ENCODE results near the gene DOC2B.
"Not testable (repeated sequence)": the region's sequence is repeated elsewhere in the genome, so short reads cannot be mapped to it uniquely, and the experiment has no call there.

Gene DOC2B

DNA sequence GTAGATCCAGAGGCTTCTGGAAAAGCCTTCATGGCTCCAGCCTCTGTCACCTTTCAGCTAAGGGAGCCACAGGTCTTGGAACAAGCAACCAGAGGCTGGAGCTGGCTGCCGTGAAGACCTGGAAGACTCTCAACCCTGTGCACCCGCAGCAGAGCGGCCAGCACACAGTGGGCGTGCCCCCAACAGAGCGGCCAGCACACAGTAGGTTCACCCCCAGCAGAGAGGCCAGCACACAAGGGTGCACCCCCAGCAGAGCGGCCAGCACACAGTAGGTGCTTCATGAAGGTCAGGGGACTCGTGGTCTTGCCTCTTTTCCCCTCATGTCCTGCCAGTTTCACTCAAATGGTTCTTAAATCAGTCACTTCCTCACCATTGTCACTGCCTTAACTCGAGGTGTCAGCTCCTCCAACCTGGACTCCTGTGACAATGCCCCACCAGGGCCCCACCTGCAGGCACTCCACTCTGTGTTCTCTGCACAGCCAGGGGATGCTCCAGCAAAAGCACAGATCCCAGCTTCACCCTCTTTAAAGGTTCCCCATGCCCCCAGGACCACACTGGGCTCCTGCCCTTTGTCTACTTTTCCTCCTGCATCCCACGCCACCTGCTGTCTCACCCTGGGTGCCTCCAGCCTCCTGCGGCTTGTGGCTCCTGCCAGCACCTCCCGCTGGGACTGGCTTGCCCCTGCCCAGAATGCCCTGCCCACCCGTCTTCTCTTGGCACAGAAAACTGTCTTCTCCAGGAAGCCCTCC is 42.4 kb upstream of the DOC2B start:
- Histone ChIP-seq H3K27ac (ENCODE audit: low read length) (no peak overlapping the region), H3K27me3 (ENCODE audit: low read depth, low read length) (no peaks in the 10 kb centered on the region), H3K9me3 (ENCODE audit: control insufficient read depth in 1 of 2, low read length in 2 of 2) (no peaks in the 10 kb centered on the region), H3K4me1 (ENCODE audit: control insufficient read depth in 1 of 2, insufficient read depth in 2 of 2, low read length in 2 of 2) (no peaks in the 10 kb centered on the region), H3K4me3 (ENCODE audit: low read depth in 1 of 2, low read length in 2 of 2) (no peak overlapping the region), H3K36me3 (ENCODE audit: control insufficient read depth in 1 of 2, insufficient read depth in 2 of 2, low read length in 2 of 2) (no peaks in the 10 kb centered on the region)

DNA sequence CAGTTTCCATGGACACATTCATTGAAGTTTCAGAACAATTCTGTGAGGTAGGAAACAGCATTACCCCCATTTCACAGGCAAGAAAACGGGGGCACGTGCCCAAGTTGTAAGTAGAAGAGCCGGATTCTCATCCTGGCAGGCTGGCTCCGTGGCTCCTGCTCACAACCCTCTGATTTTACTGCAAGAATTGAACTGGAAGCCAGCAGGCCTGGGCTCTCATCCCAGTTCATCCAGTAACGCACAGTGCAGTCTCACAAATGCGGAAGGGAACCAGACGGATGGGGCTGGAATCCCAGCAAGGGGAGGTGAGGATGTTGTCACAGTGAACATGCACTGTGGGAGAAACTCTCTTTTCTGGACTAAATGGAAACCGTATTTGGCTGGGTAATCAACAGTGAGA is 40.7 kb upstream of the DOC2B start:
- Histone ChIP-seq H3K4me1 (ENCODE audit: control insufficient read depth in 1 of 2, insufficient read depth in 2 of 2, low read length in 2 of 2) (no peaks in the 10 kb centered on the region), H3K27me3 (ENCODE audit: low read depth, low read length) (no peaks in the 10 kb centered on the region), H3K36me3 (ENCODE audit: control insufficient read depth in 1 of 2, insufficient read depth in 2 of 2, low read length in 2 of 2) (no peaks in the 10 kb centered on the region), H3K27ac (ENCODE audit: low read length) (no peak overlapping the region), H3K4me3 (ENCODE audit: low read depth in 1 of 2, low read length in 2 of 2) (no peak overlapping the region), H3K9me3 (ENCODE audit: control insufficient read depth in 1 of 2, low read length in 2 of 2) (no peaks in the 10 kb centered on the region)

DNA sequence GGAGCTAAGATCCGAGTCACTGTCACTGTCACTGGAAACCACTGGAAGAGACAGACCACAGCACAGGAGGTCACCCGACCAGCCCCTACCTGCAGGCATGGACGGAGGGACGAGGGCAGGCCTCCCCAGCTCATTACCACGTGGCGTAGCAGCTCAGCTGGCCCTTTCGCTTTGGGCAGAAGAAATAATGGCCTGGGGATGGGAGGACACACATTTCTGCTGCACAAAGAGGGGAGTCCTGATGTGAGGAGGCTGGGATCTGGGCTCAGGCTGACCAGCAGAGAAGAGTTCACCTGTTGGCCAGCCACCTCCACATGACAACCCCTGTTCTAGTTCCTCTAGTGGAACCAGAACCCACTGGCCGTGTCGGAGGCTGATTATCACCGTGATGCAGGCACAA is 38.2 kb upstream of the DOC2B start:
- Histone ChIP-seq H3K4me3 (ENCODE audit: low read depth in 1 of 2, low read length in 2 of 2) (no peak overlapping the region), H3K27me3 (ENCODE audit: low read depth, low read length) (no peaks in the 10 kb centered on the region), H3K9me3 (ENCODE audit: control insufficient read depth in 1 of 2, low read length in 2 of 2) (no peaks in the 10 kb centered on the region), H3K36me3 (ENCODE audit: control insufficient read depth in 1 of 2, insufficient read depth in 2 of 2, low read length in 2 of 2) (no peaks in the 10 kb centered on the region), H3K4me1 (ENCODE audit: control insufficient read depth in 1 of 2, insufficient read depth in 2 of 2, low read length in 2 of 2) (no peaks in the 10 kb centered on the region), H3K27ac (ENCODE audit: low read length) (no peak overlapping the region)

DNA sequence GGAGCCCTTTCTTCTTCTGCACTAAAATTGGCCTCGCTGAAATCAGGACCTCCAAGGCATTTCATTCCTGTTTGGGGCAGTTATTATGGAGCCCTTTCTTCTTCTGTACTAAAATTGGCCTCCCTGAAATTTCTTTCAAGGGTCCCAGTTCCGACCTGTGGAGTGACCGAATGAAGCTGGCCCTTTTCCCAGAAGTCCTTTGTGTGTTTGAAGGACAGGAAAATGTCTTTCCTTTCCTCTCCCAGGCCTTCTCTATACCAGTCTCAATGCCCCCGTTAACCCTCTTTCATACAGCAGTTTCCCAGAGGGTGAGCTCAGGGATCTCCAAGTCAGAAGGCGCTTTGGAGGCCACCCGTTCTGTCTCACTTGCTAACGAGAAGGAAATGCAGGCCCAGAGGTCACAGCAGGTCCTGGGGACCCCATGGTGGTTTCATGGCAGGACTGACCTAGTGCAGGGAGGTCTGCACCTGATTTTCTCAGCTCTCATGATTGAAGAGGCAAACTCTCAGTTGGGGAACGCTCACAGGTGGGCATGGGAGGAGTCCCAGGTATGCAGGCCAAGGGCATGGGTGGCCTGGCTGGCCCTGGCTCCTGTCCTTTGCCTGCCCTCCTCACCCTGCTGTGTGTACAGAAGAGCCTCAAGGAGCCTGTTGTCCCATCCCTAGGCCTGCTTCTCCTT is 37.1 kb upstream of the DOC2B start:
- peaks cover 0 to 4% of the 10 kb centered on the region in 2 donors for H3K36me3 ChIP-seq (ENCODE audit: control insufficient read depth in 1 of 2, insufficient read depth in 2 of 2, low read length in 2 of 2)
- no peaks in the 10 kb centered on the region for H3K4me1 ChIP-seq (ENCODE audit: control insufficient read depth in 1 of 2, insufficient read depth in 2 of 2, low read length in 2 of 2)
- no peak overlapping the region for H3K27ac ChIP-seq (ENCODE audit: low read length)
- no peak overlapping the region for H3K4me3 ChIP-seq (ENCODE audit: low read depth in 1 of 2, low read length in 2 of 2)
- H3K27me3 ChIP-seq (ENCODE audit: low read depth, low read length) = no peaks in the 10 kb centered on the region
- no peaks in the 10 kb centered on the region for H3K9me3 ChIP-seq (ENCODE audit: control insufficient read depth in 1 of 2, low read length in 2 of 2)

DNA sequence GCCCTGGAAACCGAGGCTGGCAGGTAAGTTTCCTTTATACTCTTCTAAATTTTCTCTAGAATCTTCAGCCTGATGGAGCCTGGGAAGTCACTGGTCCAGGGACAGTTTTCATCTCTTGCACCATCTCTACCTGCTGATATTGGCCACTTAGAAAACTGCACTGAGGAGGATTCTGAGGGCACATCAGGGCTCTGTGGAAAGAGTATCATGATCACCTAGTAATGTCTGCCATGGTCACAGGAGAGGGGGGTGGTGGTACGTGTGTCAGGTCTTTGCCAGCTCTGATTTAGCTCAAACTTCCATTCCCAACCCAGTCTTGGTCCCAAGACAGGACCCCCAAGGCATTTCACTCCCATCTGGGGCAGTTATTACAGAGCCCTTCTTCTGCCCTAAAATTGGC is 35.2 kb upstream of the DOC2B start:
- no peaks in the 10 kb centered on the region for H3K4me1 ChIP-seq (ENCODE audit: control insufficient read depth in 1 of 2, insufficient read depth in 2 of 2, low read length in 2 of 2)
- no peaks in the 10 kb centered on the region for H3K9me3 ChIP-seq (ENCODE audit: control insufficient read depth in 1 of 2, low read length in 2 of 2)
- no peak overlapping the region for H3K27ac ChIP-seq (ENCODE audit: low read length)
- H3K27me3 ChIP-seq (ENCODE audit: low read depth, low read length) = no peaks in the 10 kb centered on the region
- H3K4me3 ChIP-seq (ENCODE audit: low read depth in 1 of 2, low read length in 2 of 2) = no peak overlapping the region
- H3K36me3 ChIP-seq (ENCODE audit: control insufficient read depth in 1 of 2, insufficient read depth in 2 of 2, low read length in 2 of 2) = peaks cover 0 to 4% of the 10 kb centered on the region in 2 donors

DNA sequence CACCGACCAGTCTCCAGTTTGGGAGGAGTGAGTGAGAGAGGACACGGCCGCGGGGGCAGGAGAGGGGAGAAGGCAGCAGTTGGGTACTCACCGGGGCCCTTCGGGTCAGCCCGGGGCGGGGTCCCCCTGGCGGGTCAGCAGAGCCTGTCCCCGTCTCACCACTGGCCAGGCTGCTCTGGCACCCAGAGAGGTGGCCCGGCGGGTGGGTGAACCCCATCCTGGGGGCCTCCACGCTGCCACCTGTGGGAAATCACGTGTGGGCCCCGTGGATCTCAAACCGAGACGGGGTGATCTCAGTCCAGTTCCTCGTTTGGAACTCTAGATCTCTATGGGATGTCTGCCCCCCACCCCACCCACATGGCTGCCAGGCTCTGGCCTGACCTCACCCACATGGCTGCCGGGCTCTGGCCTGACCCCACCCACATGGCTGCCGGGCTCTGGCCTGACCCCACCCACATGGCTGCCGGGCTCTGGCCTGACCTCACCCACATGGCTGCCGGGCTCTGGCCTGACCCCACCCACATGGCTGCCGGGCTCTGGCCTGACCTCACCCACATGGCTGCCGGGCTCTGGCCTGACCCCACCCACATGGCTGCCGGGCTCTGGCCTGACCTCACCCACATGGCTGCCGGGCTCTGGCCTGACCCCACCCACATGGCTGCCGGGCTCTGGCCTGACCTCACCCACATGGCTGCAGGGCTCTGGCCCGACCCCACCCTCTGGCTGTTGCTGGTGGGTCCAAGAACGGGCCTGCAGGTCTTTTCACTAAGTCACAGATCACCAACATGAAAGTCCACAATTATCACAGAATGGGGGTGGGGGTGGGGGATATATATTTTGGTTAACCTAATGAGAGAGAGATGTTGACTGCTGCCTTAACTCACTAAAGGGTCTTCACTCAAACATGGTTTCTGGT is 34.4 kb upstream of the DOC2B start:
- H3K27me3 ChIP-seq (ENCODE audit: low read depth, low read length); H3K9me3 ChIP-seq (ENCODE audit: control insufficient read depth in 1 of 2, low read length in 2 of 2); H3K27ac ChIP-seq (ENCODE audit: low read length); H3K4me1 ChIP-seq (ENCODE audit: control insufficient read depth in 1 of 2, insufficient read depth in 2 of 2, low read length in 2 of 2); H3K36me3 ChIP-seq (ENCODE audit: control insufficient read depth in 1 of 2, insufficient read depth in 2 of 2, low read length in 2 of 2): not testable (repeated sequence)
- H3K4me3 ChIP-seq (ENCODE audit: low read depth in 1 of 2, low read length in 2 of 2) = peak overlapping the region in 1 of 2 donors; percentile 41

DNA sequence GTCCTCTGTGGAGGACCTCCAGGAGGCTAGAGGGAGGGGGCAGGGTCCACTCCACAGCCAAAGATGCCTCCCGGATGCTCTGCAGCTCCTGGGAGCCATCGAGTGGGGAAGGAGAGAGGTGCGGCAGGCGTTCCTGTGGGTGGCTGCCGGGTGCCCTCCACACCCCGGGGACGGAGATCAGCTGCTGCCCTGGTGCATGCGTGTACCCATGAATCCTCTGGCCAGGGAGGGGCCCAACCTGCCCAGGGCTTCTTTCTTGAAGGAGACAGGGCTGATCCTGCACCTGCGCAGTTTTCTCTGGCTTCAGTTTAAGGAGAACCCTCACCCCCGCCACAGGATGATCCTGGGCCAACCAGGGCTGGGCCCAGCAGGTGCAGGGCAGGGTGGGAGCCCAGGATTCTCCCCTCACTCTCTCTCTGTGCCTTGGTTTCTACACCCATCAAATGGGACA is 33.5 kb upstream of the DOC2B start:
- peak overlapping the region in 1 of 2 donors; percentile 41 for H3K4me3 ChIP-seq (ENCODE audit: low read depth in 1 of 2, low read length in 2 of 2)
- no peaks in the 10 kb centered on the region for H3K4me1 ChIP-seq (ENCODE audit: control insufficient read depth in 1 of 2, insufficient read depth in 2 of 2, low read length in 2 of 2)
- H3K27ac ChIP-seq (ENCODE audit: low read length) = no peak overlapping the region
- no peaks in the 10 kb centered on the region for H3K9me3 ChIP-seq (ENCODE audit: control insufficient read depth in 1 of 2, low read length in 2 of 2)
- H3K36me3 ChIP-seq (ENCODE audit: control insufficient read depth in 1 of 2, insufficient read depth in 2 of 2, low read length in 2 of 2) = peaks cover 0 to 4% of the 10 kb centered on the region in 2 donors
- no peaks in the 10 kb centered on the region for H3K27me3 ChIP-seq (ENCODE audit: low read depth, low read length)

DNA sequence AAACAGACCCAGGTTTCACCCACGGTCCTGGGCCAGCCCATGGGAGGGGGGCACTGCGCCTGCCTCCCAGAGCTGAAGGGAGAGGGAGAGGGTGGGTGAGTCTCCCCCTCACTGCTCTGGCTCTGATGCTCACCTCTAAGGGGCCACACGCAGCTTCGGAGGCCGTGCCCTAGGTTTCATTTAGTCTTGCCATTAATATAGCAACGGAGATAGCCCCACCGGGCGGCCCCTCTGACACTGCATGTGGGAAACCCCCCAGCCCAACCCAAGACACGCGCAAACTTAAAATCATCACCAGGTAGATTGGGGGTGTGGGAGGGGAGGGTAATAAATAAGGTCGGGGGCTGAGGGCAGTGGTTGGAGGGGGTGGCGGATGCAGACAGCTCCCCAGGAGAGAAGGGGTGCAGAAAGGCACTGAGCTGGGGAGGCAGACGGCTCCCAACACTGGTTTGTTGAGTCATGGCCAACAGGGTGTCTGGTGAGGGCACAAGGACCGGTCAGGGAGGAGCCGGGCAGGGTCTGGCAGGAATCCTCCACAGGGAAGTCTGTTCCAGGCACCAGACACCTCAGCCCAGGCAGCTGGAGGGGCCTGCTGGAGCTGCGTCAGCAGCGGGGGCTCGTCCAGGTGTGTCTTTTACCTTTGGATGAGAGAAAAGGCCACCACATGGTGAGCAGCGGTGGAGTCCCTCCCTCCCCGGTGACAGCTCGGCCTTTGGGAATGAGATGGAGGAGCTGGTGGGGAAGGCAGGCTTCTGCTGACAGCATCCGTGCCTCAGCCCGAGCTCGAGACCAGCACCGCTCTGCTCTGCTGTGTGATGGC is 32.0 kb upstream of the DOC2B start:
- peaks cover 0 to 4% of the 10 kb centered on the region in 2 donors for H3K36me3 ChIP-seq (ENCODE audit: control insufficient read depth in 1 of 2, insufficient read depth in 2 of 2, low read length in 2 of 2)
- H3K27ac ChIP-seq (ENCODE audit: low read length) = no peak overlapping the region
- no peaks in the 10 kb centered on the region for H3K9me3 ChIP-seq (ENCODE audit: control insufficient read depth in 1 of 2, low read length in 2 of 2)
- H3K27me3 ChIP-seq (ENCODE audit: low read depth, low read length) = no peaks in the 10 kb centered on the region
- no peaks in the 10 kb centered on the region for H3K4me1 ChIP-seq (ENCODE audit: control insufficient read depth in 1 of 2, insufficient read depth in 2 of 2, low read length in 2 of 2)
- no peak overlapping the region for H3K4me3 ChIP-seq (ENCODE audit: low read depth in 1 of 2, low read length in 2 of 2)

DNA sequence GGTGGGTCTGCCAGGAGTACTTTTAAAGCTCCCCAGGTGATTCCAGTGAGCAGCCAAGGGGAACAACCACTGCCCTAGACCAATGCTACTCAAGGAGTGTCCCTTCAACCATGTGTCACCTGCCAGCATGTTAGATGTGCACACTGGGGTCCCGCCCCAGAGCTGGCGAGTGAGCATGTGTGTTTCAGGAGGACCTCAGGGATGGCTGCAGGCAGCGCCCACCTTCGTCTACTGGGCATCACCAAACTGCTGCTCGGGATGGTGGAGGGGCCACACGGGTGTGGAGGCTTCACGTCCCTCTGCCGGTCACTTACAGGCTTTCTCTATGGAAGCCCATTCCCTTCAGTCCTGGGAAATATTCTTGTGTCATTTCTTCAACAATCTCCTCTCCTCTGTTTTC is 29.0 kb upstream of the DOC2B start:
- Histone ChIP-seq H3K4me3 (ENCODE audit: low read depth in 1 of 2, low read length in 2 of 2) (no peak overlapping the region), H3K36me3 (ENCODE audit: control insufficient read depth in 1 of 2, insufficient read depth in 2 of 2, low read length in 2 of 2) (peaks cover 0 to 4% of the 10 kb centered on the region in 2 donors), H3K4me1 (ENCODE audit: control insufficient read depth in 1 of 2, insufficient read depth in 2 of 2, low read length in 2 of 2) (no peaks in the 10 kb centered on the region), H3K27ac (ENCODE audit: low read length) (no peak overlapping the region), H3K9me3 (ENCODE audit: control insufficient read depth in 1 of 2, low read length in 2 of 2) (peaks cover 0 to 3% of the 10 kb centered on the region in 2 donors), H3K27me3 (ENCODE audit: low read depth, low read length) (no peaks in the 10 kb centered on the region)

DNA sequence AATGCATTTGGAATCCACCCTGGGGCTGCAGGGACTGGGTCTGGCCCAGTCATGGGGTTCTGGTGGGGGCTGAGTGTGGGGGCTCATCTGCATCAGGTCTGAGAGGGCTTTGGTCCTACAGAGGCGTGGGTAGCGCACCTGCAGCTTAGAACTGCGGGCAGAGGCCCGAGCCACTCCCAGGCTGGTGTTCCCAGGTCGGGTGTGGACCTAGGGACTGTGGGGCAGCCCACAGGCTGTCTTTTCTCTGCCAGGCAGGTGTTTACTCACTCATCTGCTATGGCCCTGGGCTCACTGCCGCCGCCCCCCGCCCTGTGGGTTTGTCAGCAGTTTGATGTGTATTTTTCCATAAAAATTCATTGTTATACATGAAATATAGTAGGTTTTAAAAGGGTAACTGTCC is 27.0 kb upstream of the DOC2B start:
- peaks cover 0 to 3% of the 10 kb centered on the region in 2 donors for H3K9me3 ChIP-seq (ENCODE audit: control insufficient read depth in 1 of 2, low read length in 2 of 2)
- no peaks in the 10 kb centered on the region for H3K36me3 ChIP-seq (ENCODE audit: control insufficient read depth in 1 of 2, insufficient read depth in 2 of 2, low read length in 2 of 2)
- no peak overlapping the region for H3K27ac ChIP-seq (ENCODE audit: low read length)
- no peaks in the 10 kb centered on the region for H3K4me1 ChIP-seq (ENCODE audit: control insufficient read depth in 1 of 2, insufficient read depth in 2 of 2, low read length in 2 of 2)
- H3K27me3 ChIP-seq (ENCODE audit: low read depth, low read length) = no peaks in the 10 kb centered on the region
- no peak overlapping the region for H3K4me3 ChIP-seq (ENCODE audit: low read depth in 1 of 2, low read length in 2 of 2)

Data from muscle layer of duodenum (tissue), 2 donors.